ENCODE results near the gene GNB5.
"Not testable (repeated sequence)": the region's sequence is repeated elsewhere in the genome, so short reads cannot be mapped to it uniquely, and the experiment has no call there.

GNB5 gene

DNA sequence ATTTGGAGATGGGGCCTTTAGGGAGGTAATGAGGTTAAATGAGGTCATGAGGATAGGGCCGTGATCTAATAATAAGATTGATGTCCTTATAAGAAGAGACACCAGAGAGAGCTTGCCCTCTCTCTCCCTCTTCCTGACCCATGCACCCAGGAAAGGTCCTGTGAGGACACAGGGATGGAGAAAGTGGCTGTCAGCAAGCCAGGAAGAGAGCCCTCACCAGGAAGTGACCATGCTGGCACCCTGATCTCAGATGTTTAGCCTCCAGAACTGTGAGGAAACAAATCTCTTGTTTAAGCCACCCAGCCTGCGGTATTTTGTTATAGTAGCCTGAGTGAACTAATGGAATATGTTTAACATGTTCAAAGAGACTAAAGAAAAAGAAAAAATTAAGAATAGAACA is 15.3 kb upstream of the GNB5 start:
- DNase-seq: no peak

DNA sequence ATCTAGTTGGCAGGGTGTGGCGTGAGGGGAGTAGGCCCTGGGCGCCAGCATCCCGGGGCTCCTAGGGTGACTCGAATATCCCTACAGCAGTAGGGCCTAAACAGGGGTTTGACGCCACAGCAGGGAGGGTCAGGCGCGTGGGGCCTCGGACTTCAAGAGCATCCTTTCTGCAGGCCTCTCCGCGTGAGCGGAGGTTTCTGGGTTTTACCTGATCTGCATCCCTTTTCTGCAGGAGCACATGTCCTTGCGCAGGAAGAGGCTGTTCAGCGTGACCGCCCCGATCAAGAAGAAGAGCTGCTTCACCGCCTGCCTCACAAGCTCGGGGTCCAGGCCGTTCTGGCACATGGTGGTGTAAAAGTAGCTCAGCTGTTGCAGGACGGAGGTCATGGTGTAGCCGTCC is 13.5 kb upstream of the GNB5 start:
- DNase-seq: no peak

DNA sequence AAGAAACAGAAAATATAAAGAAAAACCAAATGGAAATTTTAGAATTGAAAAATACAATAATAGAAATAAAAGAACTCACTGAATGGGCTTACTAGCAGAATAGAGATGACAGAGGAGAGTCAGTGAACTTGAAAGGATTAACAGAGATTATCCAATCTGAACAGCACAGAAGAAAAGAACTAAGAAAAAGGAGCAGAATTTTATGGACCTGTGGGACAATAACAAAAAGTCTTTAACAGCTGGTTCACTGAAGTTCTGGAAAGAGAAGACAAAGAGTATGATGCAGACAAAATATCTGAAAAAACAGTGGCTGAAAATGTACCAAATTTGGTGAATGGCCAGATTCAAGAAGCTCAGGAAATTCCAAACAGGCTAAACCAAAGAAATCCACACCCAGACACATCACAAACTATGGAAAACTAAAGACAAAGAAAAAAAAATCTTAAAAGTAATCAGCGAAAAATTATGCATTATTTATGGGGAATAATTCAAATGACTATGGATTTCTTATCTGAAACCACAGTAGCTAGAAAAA is 9.7 kb upstream of the GNB5 start:
- no peak for DNase-seq

DNA sequence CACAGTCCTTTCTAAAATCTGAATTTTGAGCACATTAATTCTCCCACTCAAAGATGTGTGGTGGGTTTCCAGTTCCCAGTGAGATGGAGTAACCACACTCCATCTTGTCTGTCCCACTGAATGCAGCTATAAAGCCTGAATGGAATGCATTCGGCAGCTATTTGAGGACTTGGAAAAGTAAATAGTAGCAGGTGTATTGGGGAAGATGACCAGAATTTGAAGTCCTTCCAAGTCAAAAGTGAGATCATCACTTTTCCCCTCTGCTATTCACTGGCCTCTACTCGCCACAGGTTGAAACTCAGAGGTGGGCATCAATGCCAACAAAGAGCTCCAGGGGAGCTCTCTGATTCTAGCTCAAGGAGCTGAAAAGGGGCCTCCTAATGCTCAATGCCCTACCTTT is 8.1 kb upstream of the GNB5 start:
- DNase-seq: no peak

DNA sequence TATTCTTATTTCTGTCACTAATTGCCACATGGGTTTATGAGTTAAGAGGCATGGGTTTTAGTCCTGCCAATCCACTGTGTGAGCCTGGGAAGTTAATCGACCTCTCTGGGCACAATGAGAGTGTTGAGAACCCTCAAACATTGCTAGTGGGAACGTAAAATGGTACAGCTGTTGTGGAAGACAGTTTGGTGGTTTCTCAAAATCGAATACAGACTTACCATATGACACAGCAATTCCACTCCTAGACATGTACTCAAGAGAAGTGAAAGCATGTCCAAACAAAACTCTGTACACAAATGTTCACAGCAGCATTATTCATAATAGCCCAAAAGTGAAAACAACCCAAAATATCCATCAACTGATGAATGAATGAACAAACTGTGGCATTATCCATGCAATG is 5.7 kb upstream of the GNB5 start:
- no peak for DNase-seq

DNA sequence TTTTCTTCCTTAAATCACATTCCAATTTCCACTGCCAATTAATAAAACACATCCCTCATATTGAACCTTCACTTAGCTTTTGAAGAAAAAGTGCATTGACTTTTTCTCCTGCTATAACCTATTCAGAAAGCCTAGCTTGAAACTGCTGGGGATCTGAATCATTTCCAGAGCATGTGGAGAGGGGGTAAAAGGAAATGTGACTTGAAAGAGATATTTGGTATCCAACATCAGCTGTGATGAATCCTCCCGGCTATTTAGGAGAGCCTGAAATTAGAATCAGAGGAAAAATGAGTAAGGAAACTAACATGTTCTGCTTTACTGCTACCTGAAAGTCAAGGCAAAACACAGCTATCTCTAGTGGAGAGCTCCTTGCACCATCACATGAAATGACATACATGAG is 2.6 kb upstream of the GNB5 start:
- no peak for DNase-seq

DNA sequence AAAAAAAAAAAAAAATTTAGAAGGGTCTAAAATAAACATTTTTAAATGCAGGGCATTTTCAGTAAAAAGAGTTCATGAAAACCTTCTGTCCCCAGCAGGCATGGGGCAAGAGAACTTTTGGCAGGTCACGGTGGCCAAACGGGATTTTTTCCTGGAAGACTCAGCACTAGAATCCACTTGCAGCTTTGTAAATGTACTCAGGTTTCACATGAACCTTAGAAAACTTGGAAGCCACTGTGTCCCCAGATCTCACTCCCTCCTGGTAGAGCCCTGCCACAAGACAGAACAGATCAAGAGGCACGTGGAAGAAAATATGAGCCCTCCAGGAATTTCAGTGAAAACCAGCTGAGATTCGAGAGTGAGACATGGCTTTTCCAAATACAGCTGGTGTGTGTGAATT is 2.1 kb upstream of the GNB5 start:
- DNase-seq: no peak

DNA sequence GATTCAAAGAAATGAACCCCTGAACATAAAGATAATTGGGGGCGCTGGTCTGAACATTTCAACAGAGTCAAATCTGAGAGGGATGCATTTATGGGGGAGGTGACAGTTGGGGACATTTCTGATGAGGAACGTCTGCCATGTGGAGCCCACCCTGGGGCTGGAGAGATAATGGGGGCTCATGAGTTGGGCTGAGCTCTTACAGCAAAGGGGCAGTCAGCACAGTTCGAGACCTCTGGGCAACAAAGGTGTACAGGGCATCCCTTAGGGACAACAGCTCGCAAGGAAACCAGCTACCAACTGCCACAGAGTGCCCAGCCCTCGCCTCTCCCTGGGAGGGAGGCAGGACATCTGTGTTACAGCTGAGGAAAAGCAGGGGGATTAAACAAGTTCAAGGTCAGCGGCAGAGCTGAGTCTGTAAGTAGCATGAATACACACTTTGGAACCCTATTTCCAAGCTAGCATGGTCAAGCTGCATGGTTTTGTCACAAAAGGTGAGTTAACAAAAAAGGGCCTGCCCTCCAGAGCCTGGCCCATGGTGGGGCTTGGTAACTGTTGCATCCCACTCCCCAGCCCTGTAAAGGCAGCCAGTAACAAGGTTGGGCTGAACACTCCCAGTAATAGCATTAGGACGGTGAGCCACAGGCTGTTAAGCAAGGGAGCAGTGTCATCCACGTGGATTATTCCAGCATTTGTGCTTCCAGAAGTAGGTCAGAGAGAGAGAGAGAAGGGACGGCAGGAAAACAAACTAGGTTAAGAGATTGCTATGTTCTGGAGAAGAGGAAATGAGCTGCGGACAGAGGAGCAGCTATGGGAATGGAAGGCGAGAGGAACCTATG is 4.3 kb downstream of the GNB5 start:
- no peak for DNase-seq

DNA sequence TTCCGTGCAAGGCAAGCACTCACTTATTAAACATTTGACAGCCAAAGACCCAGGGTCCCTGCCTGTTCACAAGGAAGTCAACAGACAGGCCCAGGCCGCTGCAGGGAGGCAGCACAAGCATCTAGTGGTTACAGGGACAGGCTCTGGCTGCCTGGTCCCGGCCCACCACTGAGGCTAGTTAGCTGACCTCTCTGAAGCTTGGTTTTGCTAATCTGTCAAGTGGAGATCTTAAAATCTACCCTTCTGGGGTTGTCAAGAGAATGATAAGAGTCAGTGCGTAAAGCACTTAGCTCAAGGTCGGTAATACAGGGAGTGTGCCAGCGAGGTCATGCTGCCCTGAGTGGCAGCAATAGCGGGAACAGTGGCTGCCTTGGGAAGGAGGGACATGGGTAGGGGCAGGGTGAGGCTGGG is 6.0 kb downstream of the GNB5 start:
- no peak for DNase-seq

DNA sequence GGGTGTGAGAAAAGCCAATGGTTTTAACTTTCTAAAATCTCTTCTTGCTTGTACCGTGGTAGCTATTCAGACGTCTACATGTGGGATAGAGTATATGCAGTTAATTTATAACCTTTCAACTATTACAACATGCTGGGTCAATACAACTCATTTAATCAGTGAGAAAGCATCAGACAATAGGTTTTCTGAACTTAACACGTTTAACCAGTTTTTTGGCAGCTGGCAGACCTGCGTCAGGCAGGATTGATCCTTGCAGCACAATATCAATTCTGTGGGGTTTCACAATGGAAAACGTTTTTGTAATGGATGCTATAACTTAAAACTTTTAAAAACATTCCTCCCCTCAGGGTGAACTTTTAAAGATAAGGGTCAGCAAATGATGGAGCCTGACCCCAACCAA is 6.5 kb downstream of the GNB5 start:
- no peak for DNase-seq

DNA sequence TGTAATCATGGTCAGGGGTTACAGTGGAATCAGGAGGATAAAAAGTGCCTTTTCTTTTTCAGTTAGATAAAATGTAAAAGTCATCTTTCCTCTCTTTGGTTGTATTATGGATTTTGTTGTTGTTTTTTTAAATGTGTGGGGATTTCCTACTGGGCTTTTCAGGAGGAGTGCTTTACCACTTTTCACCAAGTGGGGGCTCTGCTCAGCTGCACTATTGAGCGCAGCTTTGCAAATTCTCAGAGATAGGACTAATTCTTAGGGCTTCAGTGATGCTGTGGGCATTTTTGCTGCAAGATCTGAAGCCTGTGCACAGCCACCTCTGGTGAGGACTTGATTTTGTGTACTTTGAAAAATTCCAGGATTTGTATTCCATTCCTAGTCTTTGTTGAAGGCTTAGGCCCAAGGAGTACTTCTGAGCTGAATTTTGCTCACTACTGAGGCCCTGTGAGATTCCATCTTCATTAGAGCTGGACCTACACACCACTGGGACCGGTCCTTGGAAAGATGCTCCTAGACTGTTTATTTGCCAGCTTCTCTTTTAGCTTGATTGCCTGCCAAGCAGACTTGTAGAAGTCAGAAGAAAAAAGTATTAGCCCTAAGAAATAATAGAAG is 7.5 kb downstream of the GNB5 start:
- DNase-seq: peak; percentile 19

DNA sequence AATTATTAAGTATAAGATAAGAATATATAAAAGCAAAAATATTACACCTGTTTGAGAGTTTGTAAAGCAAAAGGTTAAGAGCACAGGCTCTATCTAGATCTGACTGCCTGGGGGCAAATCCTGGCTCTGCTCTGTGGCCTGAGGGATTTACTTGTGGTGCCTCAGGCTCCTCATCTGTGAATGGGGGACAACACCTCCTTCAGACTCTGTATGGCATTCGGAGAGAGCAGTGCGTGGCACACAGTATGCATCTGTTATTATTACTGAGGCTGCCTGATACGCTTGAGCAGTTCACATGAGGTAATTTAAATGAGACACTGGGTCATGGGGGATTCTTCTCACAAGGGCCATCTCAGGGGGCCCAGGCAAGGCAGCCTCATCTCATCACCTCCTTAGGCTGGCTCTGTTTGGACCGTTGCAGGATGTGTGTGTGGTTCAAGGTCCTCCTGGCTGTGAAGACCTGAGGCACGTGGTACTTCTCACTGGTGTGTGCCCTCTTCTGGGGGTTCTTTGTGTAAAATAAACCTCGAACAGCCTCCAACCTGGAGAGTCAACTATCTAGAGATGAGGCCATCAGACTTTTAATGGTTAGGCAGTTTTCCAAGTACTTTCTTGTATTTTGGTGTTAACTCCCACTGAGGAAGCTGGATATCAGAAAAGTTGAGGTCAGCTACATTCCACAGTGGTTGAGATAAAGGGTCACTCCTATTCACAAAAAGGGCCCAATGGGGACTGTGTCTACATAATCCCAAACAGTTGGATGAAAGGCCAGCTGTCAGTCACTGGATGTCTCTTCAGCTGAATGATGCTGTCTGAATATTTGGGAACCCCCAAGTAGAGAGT is 9.0 kb downstream of the GNB5 start:
- DNase-seq: no peak

DNA sequence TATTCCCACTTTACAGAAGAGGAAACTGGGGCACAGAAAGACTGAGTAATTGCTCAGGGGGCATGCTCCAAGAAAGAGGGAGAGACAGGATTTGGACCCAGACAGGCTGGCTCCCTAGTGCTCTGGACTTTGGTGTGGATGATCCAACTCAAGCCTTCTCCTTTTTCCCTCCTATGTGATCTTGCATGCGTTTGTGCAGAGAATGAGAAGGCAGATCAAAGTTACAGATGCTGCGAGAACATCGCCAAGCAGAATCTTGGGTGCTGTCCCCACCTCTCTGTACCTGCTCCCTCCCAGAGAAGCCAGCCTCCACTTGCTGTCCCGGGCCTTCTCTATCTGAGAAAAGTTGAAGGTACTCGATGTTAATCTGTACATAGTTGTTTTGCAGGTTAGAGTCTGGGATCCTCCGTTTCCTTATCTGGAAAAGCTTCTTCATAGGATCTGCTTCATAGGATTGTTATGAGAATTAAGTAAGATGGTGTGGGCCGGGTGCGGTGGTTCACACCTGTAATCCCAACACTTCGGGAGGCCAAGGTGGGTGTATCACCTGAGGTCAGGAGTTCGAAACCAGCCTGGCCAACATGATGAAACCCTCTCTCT is 10.2 kb downstream of the GNB5 start:
- DNase-seq: no peak

DNA sequence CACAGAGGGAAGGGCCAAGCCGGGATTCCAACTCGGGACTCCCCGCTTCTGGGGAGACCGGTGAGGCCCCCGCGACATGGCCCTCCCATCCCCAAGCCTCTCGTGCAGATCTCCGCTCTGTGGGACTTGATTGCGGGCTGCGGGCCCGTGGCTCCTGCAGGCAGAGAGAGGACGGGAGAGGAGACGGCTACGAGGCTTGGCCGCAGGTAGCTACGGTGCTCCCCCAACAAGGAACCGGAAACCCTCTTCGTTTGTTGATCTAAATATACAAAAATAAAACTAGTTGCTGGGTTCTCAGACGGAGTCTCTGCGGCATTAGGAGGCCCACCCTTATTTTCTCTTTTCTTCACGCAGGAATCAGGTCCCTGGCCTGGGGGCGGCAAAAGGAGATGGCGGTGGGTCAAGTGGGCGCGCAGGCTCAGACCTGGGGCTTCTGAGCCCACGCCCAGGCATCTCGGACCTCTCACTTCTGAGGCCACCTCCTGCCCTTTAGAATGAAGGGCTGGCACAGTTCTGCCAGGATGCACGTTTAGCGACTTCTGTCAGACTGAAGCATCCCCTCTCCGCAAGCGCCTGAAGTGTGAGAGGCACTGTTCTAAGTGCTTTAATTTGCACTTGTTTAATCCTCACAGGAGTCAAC is 10.9 kb downstream of the GNB5 start:
- DNase-seq: peak; percentile 23

DNA sequence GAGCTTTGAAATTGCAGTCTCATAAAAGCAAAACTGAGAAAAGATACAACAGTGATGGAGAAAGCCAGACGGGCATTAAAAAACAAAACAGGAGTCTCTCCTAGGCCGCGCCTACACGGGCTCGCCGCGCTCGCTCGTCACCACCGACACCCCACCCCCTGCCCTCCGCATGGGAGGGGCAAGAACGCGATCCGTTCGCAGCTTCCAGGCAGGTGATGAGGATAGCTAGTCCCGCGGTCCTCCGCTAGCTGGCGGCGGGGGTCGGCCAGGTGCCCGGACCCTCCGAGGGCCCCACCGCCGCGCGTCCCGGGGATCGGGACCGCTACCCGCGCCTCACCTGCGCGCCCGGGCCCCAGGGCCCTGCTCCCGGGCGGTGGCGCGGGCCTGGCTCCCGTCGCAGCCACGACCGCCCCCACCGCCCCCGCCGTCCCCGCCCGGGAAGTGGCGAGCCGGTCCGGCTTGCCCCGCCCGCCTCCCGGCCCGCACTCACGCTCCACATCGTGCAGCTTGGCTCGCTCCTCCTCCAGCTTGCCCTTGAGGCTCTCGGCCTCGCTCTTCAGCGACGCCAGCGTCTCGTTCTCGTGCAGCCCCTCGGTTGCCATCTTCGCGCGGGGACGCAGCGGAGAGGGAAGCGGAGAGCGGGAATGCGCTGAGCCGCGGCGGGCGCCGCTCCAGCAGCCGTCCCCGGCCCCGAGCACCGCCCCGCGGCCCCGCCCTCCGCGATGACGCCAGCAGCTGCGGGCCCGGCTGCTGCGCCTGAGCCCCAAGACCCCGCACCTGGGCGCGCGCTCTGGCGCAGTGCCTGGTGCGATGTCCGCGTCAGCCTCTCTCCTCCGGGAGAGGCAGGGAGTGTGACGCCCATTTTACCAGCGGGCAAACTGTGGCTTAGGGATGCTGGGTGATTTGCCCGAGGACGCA is 11.7 kb downstream of the GNB5 start:
- peak; percentile 90 for DNase-seq

DNA sequence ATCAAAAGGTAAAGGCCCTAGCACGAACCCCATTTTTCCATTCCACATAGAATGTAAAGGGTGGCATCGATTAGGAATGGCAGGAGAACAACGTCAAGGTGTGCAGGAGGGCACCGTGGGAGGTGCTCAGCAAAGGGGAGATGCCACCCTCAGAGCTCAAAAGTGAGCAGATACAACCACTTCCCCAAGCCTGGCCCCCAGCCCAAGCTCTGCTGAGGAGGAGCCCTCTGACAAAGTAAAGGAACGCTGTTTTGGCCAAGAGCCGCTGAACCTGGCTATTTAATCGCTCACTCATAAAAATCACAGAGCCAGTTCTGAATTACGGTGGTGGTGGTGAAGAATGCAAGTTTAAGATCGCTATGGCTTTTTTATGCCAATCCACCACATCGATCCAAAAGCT is 12.4 kb downstream of the GNB5 start:
- no peak for DNase-seq

DNA sequence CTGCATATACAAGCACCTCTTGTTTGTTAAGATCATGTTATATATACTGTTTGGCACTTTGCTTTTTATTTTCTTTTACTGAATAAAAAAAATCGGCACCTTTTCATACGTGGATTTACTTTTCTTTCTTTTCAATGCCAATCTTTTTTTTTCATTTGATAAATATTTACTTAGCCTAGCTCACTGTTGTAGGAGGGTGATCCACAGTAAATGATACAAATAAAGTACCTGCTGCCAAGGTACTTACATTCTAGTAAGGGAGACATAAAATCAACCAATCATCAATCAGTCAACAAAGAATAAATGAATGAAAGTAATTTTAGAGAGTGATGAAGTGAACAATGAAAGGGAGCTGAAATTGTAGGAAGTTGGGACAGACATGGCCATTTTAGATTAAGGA is 18.3 kb downstream of the GNB5 start:
- no peak for DNase-seq

DNA sequence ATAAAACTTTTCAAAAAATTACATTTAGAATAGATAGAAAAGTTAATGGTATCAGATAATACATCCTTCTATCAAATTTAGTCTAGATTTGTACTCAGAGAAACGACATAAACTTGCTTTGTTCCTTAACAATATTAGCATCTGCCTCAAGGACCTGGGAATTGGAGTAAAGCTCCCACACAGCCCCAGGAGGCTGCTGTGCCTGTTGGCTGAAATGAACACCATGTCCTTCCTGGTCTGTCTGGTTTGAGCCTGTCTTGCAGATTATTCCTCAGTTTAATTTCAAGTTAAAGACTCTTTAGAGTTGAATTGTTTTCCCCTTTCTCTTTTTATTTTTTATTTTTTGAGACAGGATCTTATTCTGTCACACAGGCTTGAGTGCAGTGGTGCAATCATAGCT is 19.4 kb downstream of the GNB5 start:
- DNase-seq: no peak

DNA sequence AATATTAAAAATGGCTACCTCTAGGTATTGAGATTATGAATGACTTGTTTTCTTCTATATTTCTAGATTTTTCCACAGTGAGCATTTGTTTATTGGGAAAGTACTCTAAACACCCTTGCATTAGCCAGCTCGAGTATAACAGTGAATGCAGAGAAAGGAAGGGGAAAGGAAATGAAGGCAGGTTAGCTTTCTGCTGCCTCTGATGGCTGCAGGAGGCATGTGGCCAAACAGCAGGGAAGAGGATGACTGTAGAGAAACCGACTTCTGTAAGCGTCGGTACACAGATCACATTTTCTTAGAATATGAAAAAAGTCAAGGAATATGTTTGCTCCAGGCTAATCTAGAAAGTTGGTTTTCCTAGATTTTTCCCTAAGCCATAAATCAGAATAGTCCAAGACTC is 19.8 kb downstream of the GNB5 start:
- peak; percentile 30 for DNase-seq

DNA sequence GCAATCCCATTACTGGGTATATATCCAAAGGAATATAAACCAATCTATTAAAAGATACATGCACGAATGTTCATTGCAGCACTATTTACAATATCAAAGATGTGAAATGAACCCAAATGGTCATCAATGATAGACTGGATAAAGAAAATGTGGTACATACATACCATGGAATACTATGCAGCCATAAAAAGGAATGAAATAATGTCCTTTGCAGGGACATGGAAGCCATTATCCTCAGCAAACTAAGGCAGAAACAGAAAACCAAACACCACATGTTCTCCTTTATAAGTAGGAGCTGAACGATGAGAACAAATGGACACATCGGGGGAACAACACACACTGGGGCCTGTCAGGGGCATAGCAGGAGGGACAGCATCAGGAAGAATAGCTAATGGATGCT is 21.0 kb downstream of the GNB5 start:
- DNase-seq: not testable (repeated sequence)

DNA sequence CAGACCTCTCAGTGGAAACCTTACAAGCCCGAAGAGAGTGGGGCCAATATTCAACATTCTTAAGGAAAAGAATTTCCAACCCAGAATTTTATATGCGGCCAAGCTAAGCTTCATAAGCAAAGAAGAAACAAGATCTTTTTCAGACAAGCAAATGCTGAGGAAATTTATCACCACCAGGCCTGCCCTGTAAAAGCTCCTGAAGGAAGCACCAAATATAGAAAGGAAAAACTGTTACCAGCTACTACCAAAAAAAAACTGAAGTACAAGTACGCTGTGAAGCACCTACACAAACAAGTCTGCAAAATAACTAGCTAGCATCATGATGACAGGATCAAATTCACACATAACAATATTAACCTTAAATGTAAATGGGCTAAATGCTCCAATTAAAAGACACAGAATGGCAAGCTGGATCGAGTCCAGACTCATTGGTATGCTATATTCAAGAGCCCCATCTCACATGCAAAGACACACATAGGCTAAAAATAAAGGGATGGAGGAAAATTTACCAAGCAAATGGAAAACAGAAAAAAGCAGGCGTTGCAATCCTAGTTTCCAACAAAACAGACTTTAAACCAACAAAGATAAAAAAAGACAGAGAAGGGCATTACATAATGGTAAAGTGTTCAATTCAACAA is 25.6 kb downstream of the GNB5 start:
- not testable (repeated sequence) for DNase-seq

All from activated CD4-positive, alpha-beta T cell treated with anti-CD3 and anti-CD28 coated beads, Interleukin-10, Interleukin-2, amounts not matched to agents 100 ng/mL and 50 ng/mL, durations not matched to agents 16 hours and 8 hours (primary cell).